Keratinocyte (primary cell): Measurements from ENCODE around the gene PEDS1. TPM values are rescaled to one million over a fixed set of nuclear protein-coding genes. Genes with fewer than 3 reads are reported as not detected.

Experiments used
- DNase-seq: peaks from one replicate; pipeline ENCODE4 v3.0.0-alpha.2; 2011; ENCODE audit warnings: low read depth, missing footprints, low spot score
- FAIRE-seq: peaks from 2 replicates; lab custom pipeline; 2011; peaks lifted over from hg19 to GRCh38; lab: Jason Lieb, UNC
- H2AFZ ChIP-seq: 2 replicates; pipeline ENCODE4 v1.6.0; 2012; ENCODE audit warnings: low read length, control low read depth, inconsistent platforms; ENCODE audit not compliant: control insufficient read depth
- H3K27ac ChIP-seq: 2 replicates; pipeline ENCODE4 v1.5.1; 2011; ENCODE audit warnings: low read length; ENCODE audit not compliant: control insufficient read depth, insufficient read depth
- H3K27me3 ChIP-seq: 3 replicates; pipeline ENCODE4 v1.6.0; 2011; ENCODE audit warnings: low read length; ENCODE audit not compliant: control insufficient read depth, insufficient read depth; ENCODE audit errors: extremely low read depth
- H3K36me3 ChIP-seq, 2 experiments: 2 replicates in 1 of 2; 3 replicates in 1 of 2; pipeline ENCODE4 v1.5.1; 2011; ENCODE audit warnings: low read length in 2 of 2, mild to moderate bottlenecking in 1 of 2; ENCODE audit not compliant: control insufficient read depth in 2 of 2, insufficient read depth in 2 of 2; ENCODE audit errors: extremely low read depth in 1 of 2
- H3K4me1 ChIP-seq: 3 replicates; pipeline ENCODE4 v1.5.1; 2011; ENCODE audit warnings: low read length; ENCODE audit not compliant: control insufficient read depth, insufficient read depth; ENCODE audit errors: extremely low read depth
- H3K4me2 ChIP-seq: 3 replicates; pipeline ENCODE4 v1.6.0; 2011; ENCODE audit warnings: low read depth, low read length; ENCODE audit not compliant: control insufficient read depth, insufficient read depth; ENCODE audit errors: extremely low read depth
- H3K4me3 ChIP-seq, 3 experiments: fragments of 200-600 bp in 1 of 3; sonication (generic) in 1 of 3; 2 replicates in 2 of 3; 3 replicates in 1 of 3; pipeline ENCODE4 v1.5.1; 2011 to 2016; ENCODE audit warnings: low read length in 3 of 3, mild to moderate bottlenecking in 3 of 3, control low read depth in 2 of 3, inconsistent platforms in 1 of 3, low read depth in 1 of 3, mixed read lengths in 1 of 3, mixed run types in 1 of 3, moderate library complexity in 1 of 3; ENCODE audit not compliant: control insufficient read depth in 2 of 3, insufficient read depth in 2 of 3; ENCODE audit errors: extremely low read depth in 1 of 3
- H3K79me2 ChIP-seq: 2 replicates; pipeline ENCODE4 v1.6.0; 2012; ENCODE audit warnings: low read length; ENCODE audit not compliant: control insufficient read depth, insufficient read depth
- H3K9ac ChIP-seq: 3 replicates; pipeline ENCODE4 v1.6.0; 2011; ENCODE audit warnings: low read length; ENCODE audit not compliant: control insufficient read depth, insufficient read depth; ENCODE audit errors: extremely low read depth
- H3K9me1 ChIP-seq: 3 replicates; pipeline ENCODE4 v1.6.0; 2011; ENCODE audit warnings: low read length; ENCODE audit not compliant: control insufficient read depth, insufficient read depth; ENCODE audit errors: extremely low read depth
- H3K9me3 ChIP-seq: 2 replicates; pipeline ENCODE4 v1.5.1; 2012; ENCODE audit warnings: low read depth, low read length; ENCODE audit not compliant: control insufficient read depth
- H4K20me1 ChIP-seq: 3 replicates; pipeline ENCODE4 v1.6.0; 2011; ENCODE audit warnings: low read length; ENCODE audit not compliant: control insufficient read depth, insufficient read depth; ENCODE audit errors: extremely low read depth
- EZH2 ChIP-seq: IDR thresholded peaks from one replicate; pipeline ENCODE4 v1.6.1; 2012; ENCODE audit warnings: inconsistent platforms, mild to moderate bottlenecking, low read length, moderate library complexity
- dilution Hi-C: fragments of 300-500 bp; cut with MboI; formaldehyde crosslinking; loops from one replicate; pipeline ENCODE4 v1.7.0; 2020; ENCODE audit warnings: low sequenced_read_pairs; ENCODE audit not compliant: extremely low pct_ligation_motif_present
- polyA plus RNA-seq, 5 experiments: library from polyadenylated mRNA; depleted of rRNA in 3 of 5; stranded (reverse) in 3 of 5; stranded (forward) in 1 of 5; unstranded in 1 of 5; fragments of >200 nt; gene quantifications; 1 replicate in 1 of 5; 2 replicates in 3 of 5; 3 replicates in 1 of 5; pipeline versions ENCODE4 v1.2.1 to v1.2.3, GENCODE V29; 2011 to 2012; ENCODE audit warnings: missing spikeins in 2 of 5, low read depth in 1 of 5, low replicate concordance in 1 of 5
- TF ChIP-seq, protein P1 (sequence below), 3 experiments: IDR thresholded peaks in 1 of 3; conservative IDR thresholded peaks in 1 of 3; optimal IDR thresholded peaks in 1 of 3; 2 replicates in 2 of 3; 3 replicates in 1 of 3; pipeline versions ENCODE3 to v1.5.1; 2011; ENCODE audit warnings: low read length in 3 of 3, mild to moderate bottlenecking in 3 of 3, moderate library complexity in 2 of 3, control low read depth in 1 of 3, inconsistent platforms in 1 of 3; ENCODE audit not compliant: insufficient read depth in 2 of 3; ENCODE audit errors: extremely low read depth in 1 of 3

Gene PEDS1
- polyA plus RNA-seq, 1 donor (not counting 4 experiments of a cell fraction or from before 2014, with no cell fraction given): 48.7 TPM

DNA sequence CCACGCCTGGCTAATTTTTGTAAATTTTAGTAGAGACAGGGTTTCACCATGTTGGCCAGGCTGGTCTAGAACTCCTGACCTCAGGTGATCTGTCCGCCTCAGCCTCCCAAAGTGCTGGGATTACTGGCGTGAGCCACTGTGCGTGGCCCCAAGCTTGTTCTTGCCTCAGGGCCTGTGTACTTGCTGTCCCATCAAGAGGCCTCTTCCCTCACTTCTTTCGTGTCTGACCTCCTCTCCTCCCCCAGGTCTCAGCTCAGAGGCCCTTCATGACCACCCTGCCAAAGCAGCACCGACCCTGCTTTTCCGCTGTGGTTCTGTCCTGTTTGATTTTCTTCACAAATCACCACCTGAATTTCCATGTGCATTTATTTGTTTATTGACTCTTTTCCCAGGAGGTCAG is 30.1 kb downstream of the PEDS1 start:
- no peak for DNase-seq
- Histone ChIP-seq H3K4me3 (no peak overlapping the region), H3K36me3 (peaks cover 34 to 36% of the 10 kb centered on the region in 2 experiments), H3K27me3 (no peaks in the 10 kb centered on the region), H3K79me2 (peaks cover 5% of the 10 kb centered on the region), H2AFZ (no peak overlapping the region), H4K20me1 (peaks cover 4% of the 10 kb centered on the region), H3K9ac (no peak overlapping the region), H3K27ac (no peak overlapping the region), H3K9me3 (no peaks in the 10 kb centered on the region), H3K4me2 (no peak overlapping the region), H3K9me1 (no peaks in the 10 kb centered on the region), H3K4me1 (peaks cover 9% of the 10 kb centered on the region)
- TF ChIP-seq, protein P1, sequence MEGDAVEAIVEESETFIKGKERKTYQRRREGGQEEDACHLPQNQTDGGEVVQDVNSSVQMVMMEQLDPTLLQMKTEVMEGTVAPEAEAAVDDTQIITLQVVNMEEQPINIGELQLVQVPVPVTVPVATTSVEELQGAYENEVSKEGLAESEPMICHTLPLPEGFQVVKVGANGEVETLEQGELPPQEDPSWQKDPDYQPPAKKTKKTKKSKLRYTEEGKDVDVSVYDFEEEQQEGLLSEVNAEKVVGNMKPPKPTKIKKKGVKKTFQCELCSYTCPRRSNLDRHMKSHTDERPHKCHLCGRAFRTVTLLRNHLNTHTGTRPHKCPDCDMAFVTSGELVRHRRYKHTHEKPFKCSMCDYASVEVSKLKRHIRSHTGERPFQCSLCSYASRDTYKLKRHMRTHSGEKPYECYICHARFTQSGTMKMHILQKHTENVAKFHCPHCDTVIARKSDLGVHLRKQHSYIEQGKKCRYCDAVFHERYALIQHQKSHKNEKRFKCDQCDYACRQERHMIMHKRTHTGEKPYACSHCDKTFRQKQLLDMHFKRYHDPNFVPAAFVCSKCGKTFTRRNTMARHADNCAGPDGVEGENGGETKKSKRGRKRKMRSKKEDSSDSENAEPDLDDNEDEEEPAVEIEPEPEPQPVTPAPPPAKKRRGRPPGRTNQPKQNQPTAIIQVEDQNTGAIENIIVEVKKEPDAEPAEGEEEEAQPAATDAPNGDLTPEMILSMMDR (optimal IDR thresholded peaks at IDR 0.05 in 1 of 3, IDR thresholded peaks at IDR 0.05 in 1 of 3, conservative IDR thresholded peaks at IDR 0.05 in 1 of 3; ENCODE audit: extremely low read depth in 1 of 3, insufficient read depth in 2 of 3, low read length in 3 of 3): no peak
- no peak for TF ChIP-seq EZH2
- dilution Hi-C loops: no loop called here
- no peak for FAIRE-seq

DNA sequence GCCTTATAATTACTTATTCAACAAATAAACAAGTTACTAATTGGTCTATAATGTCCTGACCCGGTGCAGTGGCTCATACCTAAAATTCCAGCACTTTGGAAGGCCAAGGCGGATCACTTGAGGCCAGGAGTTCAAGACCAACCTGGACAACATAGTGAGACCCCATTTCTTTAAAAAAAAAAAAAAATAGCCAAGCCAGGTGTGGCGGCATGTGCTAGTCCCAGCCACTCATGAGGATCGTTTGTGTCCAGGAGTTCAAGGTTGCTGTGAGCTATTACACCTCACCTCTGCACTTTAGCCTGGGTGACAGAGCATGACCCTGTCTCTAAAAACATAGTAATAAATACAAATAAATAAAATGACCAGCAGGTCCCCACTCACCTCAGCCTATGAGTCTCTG is 30.8 kb downstream of the PEDS1 start:
- H2AFZ ChIP-seq: no peak overlapping the region
- peaks cover 4% of the 10 kb centered on the region for H4K20me1 ChIP-seq
- no peak overlapping the region for H3K4me2 ChIP-seq
- no peaks in the 10 kb centered on the region for H3K9me1 ChIP-seq
- peaks cover 9% of the 10 kb centered on the region for H3K4me1 ChIP-seq
- TF ChIP-seq, protein P1 (optimal IDR thresholded peaks at IDR 0.05 in 1 of 3, IDR thresholded peaks at IDR 0.05 in 1 of 3, conservative IDR thresholded peaks at IDR 0.05 in 1 of 3; ENCODE audit: extremely low read depth in 1 of 3, insufficient read depth in 2 of 3, low read length in 3 of 3): no peak
- no peak for TF ChIP-seq EZH2
- dilution Hi-C loops: no loop called here
- peaks cover 28 to 31% of the 10 kb centered on the region in 2 experiments for H3K36me3 ChIP-seq
- no peak overlapping the region for H3K27ac ChIP-seq
- no peaks in the 10 kb centered on the region for H3K9me3 ChIP-seq
- FAIRE-seq (no peak), DNase-seq (no peak)
- no peak overlapping the region for H3K9ac ChIP-seq
- peaks cover 3% of the 10 kb centered on the region for H3K79me2 ChIP-seq
- no peak overlapping the region for H3K4me3 ChIP-seq
- no peaks in the 10 kb centered on the region for H3K27me3 ChIP-seq
